Central memory CD4-positive, alpha-beta T cell (primary cell): ENCODE results near the gene ANKZF1.

Experiments used
- DNase-seq: peaks from one replicate; pipeline ENCODE4 v3.0.0; 2022

ANKZF1 gene

DNA sequence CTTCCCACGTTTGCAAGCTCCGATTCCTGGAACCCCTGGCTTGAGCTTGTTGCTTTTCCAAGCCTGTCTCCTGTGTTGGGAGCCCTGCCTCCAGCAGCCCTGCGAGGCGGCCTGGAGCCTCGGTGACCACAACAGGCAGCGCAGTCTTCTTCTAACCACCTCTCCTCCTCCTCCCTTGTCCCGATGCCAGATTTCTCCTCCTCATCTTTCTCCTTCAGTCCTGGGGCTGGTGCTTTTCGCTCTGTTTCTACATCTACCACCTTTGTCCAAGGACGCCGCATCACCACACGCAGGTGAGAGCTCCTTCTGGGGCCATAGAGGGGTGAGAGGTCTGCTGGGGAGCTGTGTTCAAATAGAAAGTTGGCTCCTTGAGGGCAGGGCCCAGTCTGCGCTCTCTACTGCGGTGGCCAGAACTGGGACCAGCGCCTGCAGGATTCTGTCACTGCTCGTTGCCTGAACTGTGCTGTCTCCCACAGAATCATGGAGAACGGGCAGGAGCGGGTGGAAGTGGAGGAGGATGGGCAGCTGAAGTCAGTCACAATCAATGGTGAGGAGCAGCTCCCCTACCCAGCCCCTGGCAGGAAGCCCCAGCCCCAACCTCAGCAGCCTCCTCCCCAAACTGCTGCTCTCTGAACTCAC, 53.5 kb downstream of the ANKZF1 start:
- DNase-seq = no peak

- DNase-seq = no peak
These were observed 55.1 kb downstream of the ANKZF1 start for GRCh38 chr2:219284501-219285372.

GRCh38 chr2:219285373-219285735, 55.7 kb downstream of the ANKZF1 start:
- DNase-seq = no peak

- DNase-seq = no peak
These were observed 56.4 kb downstream of the ANKZF1 start for GRCh38 chr2:219285894-219286425.
